GM23248 (cell line): Measurements from ENCODE around the gene PPM1L.

Experiments
- EZH2 ChIP-seq: fragments of 200-600 bp; sonication (generic); IDR thresholded peaks from 2 replicates; pipeline ENCODE4 v1.6.1; 2018; ENCODE audit warnings: antibody characterized with exemption, mild to moderate bottlenecking; ENCODE audit not compliant: insufficient read depth, poor library complexity, severe bottlenecking
- EZH2phosphoT487 ChIP-seq: fragments of 200-600 bp; sonication (generic); IDR thresholded peaks from 2 replicates; pipeline ENCODE4 v1.6.1; 2018; ENCODE audit warnings: antibody characterized with exemption, moderate library complexity, mild to moderate bottlenecking, low read depth; ENCODE audit not compliant: insufficient read depth

DNA sequence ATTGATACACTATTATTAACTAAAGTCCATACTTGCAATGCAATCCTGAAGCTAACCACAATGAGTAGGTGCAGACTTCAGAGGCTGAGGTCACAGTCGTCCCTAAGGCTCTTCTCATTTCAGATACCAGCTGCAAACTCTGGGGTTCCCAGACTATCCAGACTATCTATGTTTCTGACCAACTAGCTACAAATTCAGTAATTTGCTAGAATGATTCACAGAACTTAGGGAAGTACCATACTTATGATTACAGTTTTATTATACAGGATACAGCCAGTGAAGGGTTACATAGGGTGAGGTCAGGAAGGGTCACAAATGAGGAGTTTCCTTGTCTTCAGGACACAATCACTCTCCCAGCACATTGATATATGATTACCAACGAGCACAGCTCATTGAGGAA lies 36.5 kb downstream of the PPM1L start:
- TF ChIP-seq EZH2: no peak
- TF ChIP-seq EZH2phosphoT487: no peak
